SU-DHL-6 (cell line): Measurements from ENCODE around the gene CD72.

Experiments used
- H2AFZ ChIP-seq: fragments of 200-600 bp; sonication (generic); 2 replicates; pipeline ENCODE4 v1.6.1; 2014; ENCODE audit warnings: low read depth, mild to moderate bottlenecking, moderate library complexity, mixed read lengths, antibody characterized with exemption, low read length; ENCODE audit not compliant: severe bottlenecking
- H3F3A ChIP-seq: fragments of 200-600 bp; shearing (Covaris generic); 2 replicates; pipeline ENCODE4 v1.6.0; 2016; ENCODE audit warnings: antibody characterized with exemption, mild to moderate bottlenecking; ENCODE audit not compliant: insufficient read depth
- H3K27ac ChIP-seq: fragments of 200-600 bp; sonication (generic); 2 replicates; pipeline ENCODE4 v1.5.1; 2016; ENCODE audit warnings: low read depth, mild to moderate bottlenecking, low read length, moderate library complexity, mixed read lengths
- H3K27me3 ChIP-seq: fragments of 200-600 bp; sonication (generic), shearing (Covaris generic); 2 replicates; pipeline ENCODE4 v1.6.0; 2014; ENCODE audit warnings: mild to moderate bottlenecking, low read length
- H3K36me3 ChIP-seq: fragments of 200-600 bp; sonication (generic); 2 replicates; pipeline ENCODE4 v1.6.1; 2014; ENCODE audit warnings: mild to moderate bottlenecking, low read length, mixed read lengths
- H3K4me2 ChIP-seq: fragments of 300-600, 200-600 bp; shearing (Covaris generic), sonication (generic); 2 replicates; pipeline ENCODE4 v1.6.0; 2014; ENCODE audit warnings: low read length, low read depth, mild to moderate bottlenecking; ENCODE audit not compliant: poor library complexity, severe bottlenecking
- H3K4me3 ChIP-seq: fragments of 200-600 bp; sonication (generic); 2 replicates; pipeline ENCODE4 v1.5.1; 2014; ENCODE audit warnings: antibody characterized with exemption, low read length, mild to moderate bottlenecking, mixed read lengths; ENCODE audit not compliant: insufficient read depth, poor library complexity, severe bottlenecking
- H3K79me2 ChIP-seq: fragments of 200-600 bp; sonication (generic); 2 replicates; pipeline ENCODE4 v1.6.1; 2014; ENCODE audit warnings: mild to moderate bottlenecking, low read length, moderate library complexity; ENCODE audit not compliant: insufficient read depth
- H3K9ac ChIP-seq: fragments of 200-600 bp; sonication (generic); 2 replicates; pipeline ENCODE4 v1.7.0; 2014; ENCODE audit warnings: mild to moderate bottlenecking, low read length
- H3K9me2 ChIP-seq: fragments of 200-600 bp; sonication (generic); replicated peaks from 2 replicates; pipeline ENCODE4 v1.6.1; 2014; ENCODE audit warnings: low read length; ENCODE audit not compliant: insufficient read depth
- H3K9me3 ChIP-seq: fragments of 200-600 bp; sonication (generic); 2 replicates; pipeline ENCODE4 v1.6.1; 2014; ENCODE audit warnings: low read length, mixed read lengths; ENCODE audit not compliant: insufficient read depth
- H4K20me1 ChIP-seq: fragments of 200-600 bp; sonication (generic); 2 replicates; pipeline ENCODE4 v1.6.1; 2014; ENCODE audit warnings: low read depth, mild to moderate bottlenecking, antibody characterized with exemption, low read length, moderate library complexity, mixed read lengths
- CTCF ChIP-seq: fragments of 200-600 bp; sonication (generic); IDR thresholded peaks from one replicate; pipeline ENCODE4 v1.5.1; 2017; ENCODE audit warnings: antibody characterized with exemption, mild to moderate bottlenecking, low read length, moderate library complexity; ENCODE audit not compliant: insufficient read depth, poor library complexity, severe bottlenecking
- EZH2phosphoT487 ChIP-seq: fragments of 200-600 bp; sonication (generic), shearing (Covaris generic); conservative IDR thresholded peaks from 2 replicates; pipeline ENCODE4 v1.6.1; 2018; ENCODE audit warnings: mild to moderate bottlenecking, antibody characterized with exemption, low read length, moderate library complexity, mixed read lengths

CD72 gene

GRCh38 chr9:35618325-35618727 is at the start of gene CD72:
Gene CD72 (minus strand): TSS chr9:35618413. CDS start chr9:35618303, 110 bp downstream.
- Histone ChIP-seq H3K9me2 (no peaks in the 10 kb centered on the region), H3K9ac (peak within 1 kb of the TSS; percentile 54), H3K27ac (peak within 1 kb of the TSS; percentile 94), H3K9me3 (no peaks in the 10 kb centered on the region), H2AFZ (peak within 1 kb of the TSS; percentile 22), H3F3A (peaks cover 52% of the 10 kb centered on the region), H3K79me2 (no peaks in the 10 kb centered on the region), H3K36me3 (no peaks in the 10 kb centered on the region), H3K4me3 (peak within 1 kb of the TSS; percentile 25), H3K4me2 (peak within 1 kb of the TSS; percentile 63), H4K20me1 (no peaks in the 10 kb centered on the region), H3K27me3 (no peaks in the 10 kb centered on the region)
- TF ChIP-seq EZH2phosphoT487: no peak

GRCh38 chr9:35667939-35668338 is 49.7 kb upstream of the CD72 start:
- Histone ChIP-seq H4K20me1 (no peaks in the 10 kb centered on the region), H3K79me2 (0 out of 2 replicates have a peak, but pooled peaks cover 8% of the 10 kb centered on the region), H3K27me3 (no peaks in the 10 kb centered on the region), H3K9me3 (no peaks in the 10 kb centered on the region), H3K4me2 (no peak overlapping the region), H3F3A (peaks cover 27% of the 10 kb centered on the region), H3K9me2 (no peaks in the 10 kb centered on the region), H3K9ac (no peak overlapping the region), H3K36me3 (no peaks in the 10 kb centered on the region), H2AFZ (no peak overlapping the region), H3K4me3 (no peak overlapping the region), H3K27ac (no peak overlapping the region)
- TF ChIP-seq CTCF: no peak
- no peak for TF ChIP-seq EZH2phosphoT487

GRCh38 chr9:35666549-35666948 is 48.3 kb upstream of the CD72 start:
- TF ChIP-seq EZH2phosphoT487 (no peak), CTCF (no peak)
- H3K9me3 ChIP-seq: no peaks in the 10 kb centered on the region
- H2AFZ ChIP-seq: no peak overlapping the region
- no peak overlapping the region for H3K27ac ChIP-seq
- no peak overlapping the region for H3K9ac ChIP-seq
- no peaks in the 10 kb centered on the region for H3K27me3 ChIP-seq
- H3K79me2 ChIP-seq: 0 out of 2 replicates have a peak, but pooled peaks cover 8% of the 10 kb centered on the region
- H3K4me2 ChIP-seq: no peak overlapping the region
- H3K9me2 ChIP-seq: no peaks in the 10 kb centered on the region
- H4K20me1 ChIP-seq: no peaks in the 10 kb centered on the region
- no peaks in the 10 kb centered on the region for H3K36me3 ChIP-seq
- no peak overlapping the region for H3K4me3 ChIP-seq
- peaks cover 34% of the 10 kb centered on the region for H3F3A ChIP-seq

GRCh38 chr9:35666045-35666444 is 47.8 kb upstream of the CD72 start:
- H3K27me3 ChIP-seq: no peaks in the 10 kb centered on the region
- H4K20me1 ChIP-seq: no peaks in the 10 kb centered on the region
- no peak overlapping the region for H2AFZ ChIP-seq
- no peak overlapping the region for H3K9ac ChIP-seq
- H3K79me2 ChIP-seq: 0 out of 2 replicates have a peak, but pooled peaks cover 8% of the 10 kb centered on the region
- peaks cover 37% of the 10 kb centered on the region for H3F3A ChIP-seq
- TF ChIP-seq CTCF (no peak), EZH2phosphoT487 (no peak)
- H3K4me3 ChIP-seq: no peak overlapping the region
- H3K27ac ChIP-seq: no peak overlapping the region
- no peaks in the 10 kb centered on the region for H3K9me2 ChIP-seq
- H3K9me3 ChIP-seq: no peaks in the 10 kb centered on the region
- peak overlapping the region; percentile 70 for H3K4me2 ChIP-seq
- H3K36me3 ChIP-seq: no peaks in the 10 kb centered on the region
